T-helper 9 cell (primary cell): ENCODE measurements around the gene C13orf46.
"Not testable (repeated sequence)": the region's sequence is repeated elsewhere in the genome, so short reads cannot be mapped to it uniquely, and the experiment has no call there.

Source experiments
- DNase-seq: peaks from one replicate; pipeline ENCODE4 v3.0.0-alpha.2; 2020

C13orf46 gene

GRCh38 chr13:113991676-113992179 is 17.9 kb upstream of the C13orf46 start:
- no peak for DNase-seq

GRCh38 chr13:113991191-113991669 is 17.4 kb upstream of the C13orf46 start:
- DNase-seq: no peak

- no peak for DNase-seq
Observed at GRCh38 chr13:113990321-113990837, 16.5 kb upstream of the C13orf46 start.

DNA sequence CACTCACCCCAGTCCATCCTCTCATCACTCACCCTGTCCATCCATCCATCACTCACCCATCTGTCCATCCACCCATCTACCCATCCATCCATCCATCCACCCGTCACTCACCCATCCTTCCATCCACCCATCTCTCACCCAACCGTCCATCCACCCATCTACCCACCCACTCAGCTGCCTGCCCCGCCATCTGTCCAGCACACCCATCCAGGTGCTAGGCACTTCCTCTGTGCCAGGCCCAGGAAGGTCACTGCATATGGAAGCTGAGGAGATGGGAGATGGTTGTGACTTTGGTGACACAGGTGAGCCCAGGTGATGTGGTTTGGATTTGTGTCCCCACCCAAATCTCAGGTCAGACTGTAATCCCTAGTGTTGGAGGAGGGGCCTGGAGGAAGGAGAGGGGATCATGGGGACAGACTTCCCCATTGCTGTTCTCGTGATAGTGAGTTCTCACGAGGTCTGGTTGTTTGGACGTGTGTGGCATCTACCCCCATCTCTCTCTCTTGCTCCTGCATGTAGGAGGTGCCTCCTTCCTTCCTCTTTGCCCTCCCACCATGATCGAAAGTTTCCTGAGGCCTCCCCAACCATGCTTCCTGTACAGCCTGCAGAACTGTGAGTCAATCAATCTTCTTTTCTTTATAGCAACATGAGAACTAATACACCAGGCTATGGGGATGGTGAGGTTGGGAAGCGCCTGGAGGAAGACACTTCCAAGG is 15.9 kb upstream of the C13orf46 start:
- DNase-seq: no peak

DNA sequence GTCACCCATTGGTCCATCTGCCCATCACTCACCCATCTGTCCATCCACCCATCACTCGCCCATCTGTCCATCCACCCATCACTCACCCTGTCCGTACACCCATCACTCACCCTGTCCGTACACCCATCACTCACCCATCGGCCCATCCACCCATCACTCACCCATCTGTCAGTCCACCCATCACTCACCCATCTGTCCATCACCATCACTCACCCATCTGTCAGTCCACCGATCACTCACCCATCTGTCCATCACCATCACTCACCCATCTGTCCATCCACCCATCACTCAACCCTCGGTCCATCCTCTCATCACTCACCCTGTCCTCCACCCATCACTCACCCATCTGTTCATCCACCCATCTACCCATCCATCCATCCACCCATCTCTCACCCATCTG is 15.0 kb upstream of the C13orf46 start:
- not testable (repeated sequence) for DNase-seq

DNA sequence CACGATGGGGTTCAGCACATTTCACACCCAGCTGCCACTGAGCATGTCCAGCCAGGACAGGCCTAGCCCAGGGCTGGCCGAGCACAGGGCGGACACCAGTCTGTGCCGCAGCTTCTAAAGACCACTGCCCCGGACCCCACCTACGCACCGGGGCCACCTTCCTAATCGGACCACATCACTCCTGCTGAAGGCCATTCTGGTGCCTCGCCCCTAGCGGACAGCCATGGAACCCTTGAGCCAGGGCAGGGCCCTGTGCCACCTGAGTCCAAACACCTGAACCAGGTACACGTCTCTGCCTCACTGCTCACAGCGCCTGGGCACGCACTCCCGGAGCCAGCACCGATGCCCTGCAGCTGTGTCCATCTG is 8.4 kb upstream of the C13orf46 start:
- DNase-seq: no peak

DNA sequence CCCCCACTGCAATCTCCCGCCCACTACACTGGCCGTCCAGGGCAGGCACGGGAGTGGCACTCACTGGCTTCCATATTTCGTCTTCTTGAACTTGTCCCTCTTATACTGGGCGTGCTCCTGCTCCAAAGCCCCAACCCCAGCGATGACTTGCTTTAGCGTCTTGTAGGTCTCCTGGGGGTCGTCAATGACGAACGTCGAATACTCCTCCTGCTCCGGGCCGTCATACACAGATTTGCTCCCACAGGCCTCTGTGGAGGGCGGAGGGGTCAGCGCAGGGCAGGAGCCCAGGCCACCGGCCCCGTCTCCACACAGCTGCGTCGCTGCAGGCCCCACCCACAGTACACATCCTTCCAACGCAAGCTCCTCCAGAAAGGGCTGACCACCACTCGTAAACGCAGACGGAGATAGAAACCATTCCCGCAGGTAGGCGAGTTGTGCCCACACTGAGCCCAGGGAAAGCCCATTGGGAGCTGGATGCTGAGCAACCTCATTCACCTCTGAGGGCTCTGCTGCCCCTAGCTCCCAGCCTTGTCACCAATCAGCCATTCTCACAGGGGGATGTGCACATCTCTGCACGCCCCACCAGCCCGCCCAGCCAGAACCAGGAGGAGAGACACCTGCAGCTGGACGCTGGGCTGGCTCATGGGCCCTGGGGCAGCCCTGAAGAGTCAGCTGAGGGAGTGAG is 7.9 kb upstream of the C13orf46 start:
- DNase-seq: no peak

DNA sequence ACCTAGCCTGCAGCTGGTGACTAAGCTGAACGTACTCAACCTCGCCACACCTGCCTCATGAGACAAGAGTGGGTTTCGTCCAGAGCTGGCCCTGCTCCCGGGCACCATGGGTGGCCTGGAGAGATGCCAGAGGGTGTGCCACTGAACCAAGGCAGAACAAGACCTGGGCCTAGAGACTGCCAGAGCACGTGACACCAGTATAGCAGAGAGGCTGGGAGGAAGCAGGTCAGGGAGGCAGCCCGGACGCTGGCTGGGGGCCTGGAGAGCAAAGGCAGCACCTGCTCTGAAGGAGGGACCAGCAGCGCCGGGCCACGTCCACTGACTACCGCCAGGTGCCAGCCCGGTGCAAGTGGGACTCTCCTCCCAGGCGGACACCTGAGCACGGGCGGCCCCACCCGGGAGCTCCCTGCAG is 7.3 kb upstream of the C13orf46 start:
- DNase-seq: no peak

GRCh38 chr13:113980489-113981064 is 6.7 kb upstream of the C13orf46 start:
- DNase-seq: no peak

- DNase-seq: no peak
Observed at GRCh38 chr13:113979791-113980471, 6.1 kb upstream of the C13orf46 start.

DNA sequence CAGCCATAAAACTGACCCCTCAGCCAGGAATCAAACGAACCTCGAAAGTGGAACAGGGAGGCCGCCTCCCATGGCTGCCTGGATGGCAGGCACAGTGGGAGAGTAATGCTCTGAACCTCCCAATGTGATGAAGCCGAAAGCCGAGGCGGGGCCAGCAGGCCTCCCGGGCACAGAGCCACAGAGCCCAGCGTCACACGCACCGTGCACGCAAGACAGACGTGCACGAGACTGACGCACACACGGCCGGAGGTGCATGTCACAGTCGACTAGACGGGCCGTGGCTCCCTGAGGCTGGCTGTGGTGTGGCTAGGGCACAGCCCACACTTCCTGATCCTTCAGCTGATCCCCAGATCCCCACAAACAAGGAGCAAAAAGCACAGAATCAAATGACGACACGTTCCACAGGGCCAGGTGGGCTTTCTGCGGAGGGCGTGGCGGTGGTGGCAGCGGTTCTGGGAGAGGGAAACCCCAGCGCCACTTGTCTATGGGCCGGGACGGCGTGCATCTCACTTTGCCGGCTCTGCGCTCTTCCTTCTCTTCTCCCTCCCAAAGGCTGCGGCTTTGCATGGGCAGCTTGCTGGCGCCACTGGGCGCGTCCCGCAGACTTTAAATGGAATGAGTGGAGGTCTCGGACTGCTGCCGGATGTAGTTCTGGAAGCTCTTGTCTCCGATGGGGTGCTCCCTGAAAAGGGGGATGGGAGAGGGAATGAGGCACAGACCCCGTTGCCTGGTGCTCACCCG is 5.0 kb upstream of the C13orf46 start:
- no peak for DNase-seq

GRCh38 chr13:113977976-113978375 is 4.1 kb upstream of the C13orf46 start:
- no peak for DNase-seq

- DNase-seq: no peak
Observed at GRCh38 chr13:113976711-113977684, 3.1 kb upstream of the C13orf46 start.

DNA sequence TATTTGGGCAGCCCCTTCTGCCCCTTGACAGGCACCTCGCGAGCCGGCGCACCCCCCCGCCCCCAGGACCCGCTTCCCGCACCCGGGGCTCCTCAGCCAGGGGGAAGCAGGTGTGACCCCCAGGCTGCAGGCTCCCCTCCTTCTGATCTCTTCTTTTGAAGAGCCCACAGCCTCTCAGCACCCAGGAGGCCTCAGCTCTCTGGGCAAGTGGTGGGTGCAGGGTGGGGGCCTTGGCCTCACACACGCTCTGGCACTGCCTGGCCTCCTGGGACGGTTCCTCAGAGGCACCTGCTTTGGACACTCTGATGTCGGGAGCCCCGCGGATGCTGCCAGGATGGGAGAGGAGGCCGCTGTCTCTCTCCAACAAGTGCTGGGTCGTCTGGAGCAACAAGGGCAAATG is 1.5 kb upstream of the C13orf46 start:
- no peak for DNase-seq

GRCh38 chr13:113974304-113975281 is 717 bp upstream of the C13orf46 start:
- DNase-seq: no peak

- no peak for DNase-seq
Observed at GRCh38 chr13:113972451-113973217, 1.2 kb downstream of the C13orf46 start.

GRCh38 chr13:113971471-113972231 is 2.2 kb downstream of the C13orf46 start:
- no peak for DNase-seq

DNA sequence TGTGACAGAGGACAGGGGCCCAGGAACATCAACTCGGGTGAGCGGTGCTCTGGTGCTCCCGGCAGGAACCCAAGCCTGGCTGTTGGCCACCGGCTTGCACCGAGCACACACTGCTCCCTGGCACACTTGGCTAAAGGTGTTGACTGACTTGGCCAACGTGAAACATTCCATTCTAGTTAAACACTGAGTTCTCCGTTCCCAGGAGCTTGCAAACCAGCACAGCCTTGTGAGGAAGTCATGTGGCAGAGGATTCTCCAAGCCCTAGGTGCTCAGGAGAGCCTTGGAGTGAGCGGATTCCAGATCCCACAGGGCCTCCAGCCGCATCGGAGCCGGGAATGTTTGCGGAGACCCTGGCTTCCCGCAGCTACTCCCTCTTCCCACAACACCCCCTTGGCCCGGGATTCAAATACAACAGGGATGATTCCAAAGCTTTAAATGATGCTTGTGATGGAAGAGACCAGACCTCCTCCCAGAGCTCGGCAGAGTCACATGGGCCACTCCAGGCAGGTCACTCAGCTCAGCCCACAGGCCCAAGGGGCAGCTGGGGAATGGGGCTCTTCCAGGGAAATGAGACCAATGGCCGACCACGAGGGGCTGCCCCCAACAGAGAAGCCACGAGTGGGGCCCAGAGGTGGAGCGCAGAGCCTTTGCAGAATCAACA is 2.9 kb downstream of the C13orf46 start:
- DNase-seq: no peak
